Skeletal muscle tissue (tissue), 4 donors: ENCODE measurements around the gene RANBP2. TPM values are rescaled to one million over a fixed set of nuclear protein-coding genes. Genes with fewer than 3 reads are reported as not detected.
"Not testable (repeated sequence)": the region's sequence is repeated elsewhere in the genome, so short reads cannot be mapped to it uniquely, and the experiment has no call there.

Experiments
- H3K27ac ChIP-seq: one replicate; pipeline ENCODE4 v1.7.0; 2013; ENCODE audit warnings: mild to moderate bottlenecking, low read depth, low read length, inconsistent platforms
- H3K27me3 ChIP-seq, 3 donors: one replicate each; pipeline ENCODE4 v1.7.0; 2013; ENCODE audit warnings: low read length in 3 of 3; ENCODE audit not compliant: control insufficient read depth in 3 of 3, insufficient read depth in 3 of 3
- H3K36me3 ChIP-seq, 3 donors: one replicate each; pipeline ENCODE4 v1.7.0; 2013; ENCODE audit warnings: low read length in 3 of 3; ENCODE audit not compliant: control insufficient read depth in 3 of 3, insufficient read depth in 3 of 3
- H3K4me1 ChIP-seq, 3 donors: one replicate each; pipeline ENCODE4 v1.7.0; 2013; ENCODE audit warnings: low read length in 3 of 3, mild to moderate bottlenecking in 3 of 3; ENCODE audit not compliant: control insufficient read depth in 3 of 3, insufficient read depth in 3 of 3
- H3K4me3 ChIP-seq, 3 donors: one replicate each; pipeline ENCODE4 v1.7.0; 2013; ENCODE audit warnings: low read length in 3 of 3
- H3K9ac ChIP-seq, 3 donors: one replicate each; pipeline ENCODE4 v1.7.0; 2013; ENCODE audit warnings: low read length in 3 of 3, mild to moderate bottlenecking in 3 of 3, moderate library complexity in 2 of 3, low read depth in 1 of 3
- H3K9me3 ChIP-seq, 3 donors: one replicate each; pipeline ENCODE4 v1.7.0; 2013; ENCODE audit warnings: low read length in 3 of 3; ENCODE audit not compliant: control insufficient read depth in 3 of 3
- total RNA-seq: library from RNA; depleted of rRNA; stranded (reverse); fragments of >200 nt; gene quantifications from one replicate; pipeline ENCODE4 v1.2.3, GENCODE V29; 2014
- donor health status: Osteomylitis.

Gene RANBP2
- total RNA-seq, 1 donor from 2014 or later: 58.5 TPM

DNA sequence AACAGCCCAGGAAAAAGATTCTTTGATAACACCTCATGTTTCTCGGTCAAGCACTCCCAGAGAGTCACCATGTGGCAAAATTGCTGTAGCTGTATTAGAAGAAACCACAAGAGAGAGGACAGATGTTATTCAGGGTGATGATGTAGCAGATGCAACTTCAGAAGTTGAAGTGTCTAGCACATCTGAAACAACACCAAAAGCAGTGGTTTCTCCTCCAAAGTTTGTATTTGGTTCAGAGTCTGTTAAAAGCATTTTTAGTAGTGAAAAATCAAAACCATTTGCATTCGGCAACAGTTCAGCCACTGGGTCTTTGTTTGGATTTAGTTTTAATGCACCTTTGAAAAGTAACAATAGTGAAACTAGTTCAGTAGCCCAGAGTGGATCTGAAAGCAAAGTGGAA is 48.6 kb downstream of the RANBP2 start:
- not testable (repeated sequence) for H3K4me1 ChIP-seq, H3K27ac ChIP-seq, H3K9ac ChIP-seq, H3K27me3 ChIP-seq, H3K9me3 ChIP-seq, H3K4me3 ChIP-seq
- peaks cover 20 to 42% (median 41%) of the 10 kb centered on the region in 3 donors for H3K36me3 ChIP-seq

DNA sequence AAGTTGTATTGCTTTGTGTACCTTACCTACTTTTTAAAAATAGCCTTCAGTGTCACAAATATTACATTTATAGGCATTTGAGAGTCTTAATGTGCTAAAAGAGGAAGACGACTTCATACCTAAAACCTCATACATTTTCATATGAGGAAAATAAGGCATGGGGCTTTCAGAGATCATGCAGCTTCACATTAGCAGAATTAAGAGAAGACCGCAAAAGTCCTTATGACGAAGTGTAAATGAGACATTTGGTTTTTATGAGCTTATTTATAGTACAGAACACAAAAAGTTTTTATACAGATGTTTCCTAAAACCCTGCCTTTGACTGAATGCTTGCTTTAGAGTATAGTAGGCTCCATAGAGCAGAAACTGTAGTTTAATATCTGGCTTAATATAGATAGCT is 57.2 kb downstream of the RANBP2 start:
- Histone ChIP-seq H3K4me3 (no peak overlapping the region), H3K36me3 (peaks cover 9 to 63% (median 55%) of the 10 kb centered on the region in 3 donors), H3K9ac (no peak overlapping the region), H3K27me3 (no peaks in the 10 kb centered on the region), H3K4me1 (no peaks in the 10 kb centered on the region), H3K9me3 (no peaks in the 10 kb centered on the region), H3K27ac (no peak overlapping the region)

DNA sequence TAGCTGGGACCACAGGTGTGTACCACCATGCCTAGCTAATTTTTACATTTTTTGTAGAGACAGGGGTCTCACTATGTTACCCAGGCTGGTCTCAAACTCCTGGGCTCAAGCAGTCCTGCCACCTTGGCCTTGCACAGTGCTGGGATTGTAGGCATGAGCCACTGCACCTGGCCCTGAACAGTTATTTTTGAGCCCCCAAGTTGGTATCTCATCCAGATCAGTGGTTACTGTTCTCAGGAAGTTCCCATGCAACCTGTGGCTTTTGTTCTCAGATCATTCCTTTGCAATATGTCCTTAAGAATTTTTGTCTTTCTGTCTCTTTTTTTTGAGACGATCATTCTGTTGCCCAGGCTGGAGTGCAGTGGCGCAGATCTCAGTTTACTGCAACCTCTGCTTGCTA is 59.6 kb downstream of the RANBP2 start:
- no peaks in the 10 kb centered on the region for H3K9me3 ChIP-seq
- peaks cover 12 to 63% (median 57%) of the 10 kb centered on the region in 3 donors for H3K36me3 ChIP-seq

DNA sequence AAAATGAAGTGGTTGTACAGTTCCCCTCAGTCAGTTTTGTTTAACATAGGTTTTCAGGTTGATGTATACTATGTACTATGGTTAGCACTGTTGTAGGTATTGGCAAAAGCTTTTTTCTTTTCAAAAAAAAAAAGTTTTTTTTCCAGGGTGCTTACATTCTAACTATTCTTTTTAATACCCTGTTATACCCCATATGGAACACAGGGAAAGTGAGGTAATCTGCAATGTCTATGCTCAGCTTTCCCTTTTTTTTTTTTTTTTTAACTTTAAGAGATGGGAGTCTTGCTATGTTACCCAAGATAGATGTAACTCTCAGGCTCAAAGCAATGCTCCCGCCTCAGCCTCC is 66.7 kb downstream of the RANBP2 start:
- Histone ChIP-seq H3K27ac (no peak overlapping the region), H3K9me3 (no peaks in the 10 kb centered on the region), H3K9ac (peak overlapping the region; percentile 72 to 83 (median 73)), H3K4me1 (peaks cover 4 to 5% (median 4%) of the 10 kb centered on the region in 3 donors), H3K27me3 (no peaks in the 10 kb centered on the region), H3K4me3 (peak overlapping the region; percentile 80 to 91 (median 86)), H3K36me3 (peaks cover 10 to 31% (median 26%) of the 10 kb centered on the region in 3 donors)

More for the DNA sequence above, 59.6 kb downstream of the RANBP2 start:
- Histone ChIP-seq H3K9ac (no peak overlapping the region), H3K4me1 (no peaks in the 10 kb centered on the region), H3K27ac (no peak overlapping the region), H3K27me3 (no peaks in the 10 kb centered on the region), H3K4me3 (no peak overlapping the region)

DNA sequence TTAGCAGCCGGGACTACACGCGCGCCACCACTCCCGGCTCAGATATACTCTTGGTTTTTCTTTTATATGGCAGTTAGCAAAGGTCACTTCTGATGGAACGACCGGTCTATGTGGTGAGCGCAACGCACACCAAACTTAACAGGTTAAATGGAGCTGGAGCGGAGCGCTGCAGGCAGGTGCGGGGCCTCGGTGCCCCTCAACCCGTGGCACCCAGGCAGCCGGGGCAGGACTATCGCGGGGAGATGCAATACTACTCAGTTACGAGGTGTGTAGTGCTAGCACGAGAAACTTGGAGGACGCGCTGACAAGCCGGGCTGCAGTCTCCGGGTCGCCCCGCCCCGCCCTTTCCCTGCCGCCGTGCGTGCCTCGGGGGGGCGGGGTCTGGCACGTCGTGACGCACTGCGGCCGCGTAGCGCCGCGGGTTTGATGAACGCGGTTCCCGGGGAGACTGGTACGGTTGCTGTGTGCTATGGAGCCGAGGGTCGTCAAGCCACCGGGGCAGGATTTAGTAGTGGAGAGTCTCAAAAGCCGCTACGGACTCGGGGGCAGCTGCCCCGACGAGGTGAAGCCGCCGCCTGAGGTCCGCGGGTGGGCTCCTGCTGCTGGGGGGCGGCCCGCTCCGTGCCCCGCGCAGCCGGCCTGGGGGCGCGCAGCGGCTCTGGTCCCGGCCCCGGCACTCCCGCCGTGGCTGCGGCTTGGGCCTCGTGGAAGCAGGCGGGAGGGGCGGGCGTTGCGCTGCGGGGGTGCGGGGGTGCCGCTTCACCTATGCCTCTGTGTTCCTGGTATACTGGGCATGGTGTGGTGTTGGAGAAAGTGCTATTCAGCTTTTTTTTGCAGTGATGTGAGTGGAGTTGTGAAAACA is 67.3 kb downstream of the RANBP2 start, which contains the start of gene CCDC138:
Gene CCDC138, plus strand, starts transcription at position 418 of the 862 bp plus-strand sequence. Its CDS starts 52 bp downstream, at position 470.
- no peaks in the 10 kb centered on the region for H3K9me3 ChIP-seq
- no peaks in the 10 kb centered on the region for H3K27me3 ChIP-seq
- H3K27ac ChIP-seq: peak within 1 kb of the TSS; percentile 61
- H3K4me1 ChIP-seq: peaks cover 4 to 5% (median 4%) of the 10 kb centered on the region in 3 donors
- peak within 1 kb of the TSS; percentile 73 to 83 (median 77) for H3K9ac ChIP-seq
- H3K36me3 ChIP-seq: peaks cover 10 to 28% (median 26%) of the 10 kb centered on the region in 3 donors
- peak within 1 kb of the TSS; percentile 80 to 91 (median 86) for H3K4me3 ChIP-seq

DNA sequence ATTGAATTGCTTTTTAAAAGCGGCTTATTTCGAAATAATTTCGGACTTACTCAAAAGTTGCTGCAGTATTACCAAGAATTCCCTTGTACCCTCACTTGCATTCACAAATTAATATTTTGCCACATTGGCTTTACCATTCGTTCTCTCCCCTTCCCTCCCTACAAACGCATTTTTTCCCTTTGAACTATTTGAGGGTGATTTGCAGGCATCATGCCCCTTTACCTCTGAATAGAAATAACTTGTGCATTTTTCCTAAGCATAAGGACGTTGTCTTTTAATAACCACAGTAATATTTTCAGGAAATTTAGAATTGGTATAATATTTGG is 67.9 kb downstream of the RANBP2 start:
- H3K4me3 ChIP-seq: peak overlapping the region; percentile 78 to 91 (median 86)
- H3K9ac ChIP-seq: peak overlapping the region; percentile 73 to 83 (median 77)
- no peaks in the 10 kb centered on the region for H3K9me3 ChIP-seq
- H3K36me3 ChIP-seq: peaks cover 8 to 23% (median 22%) of the 10 kb centered on the region in 3 donors
- H3K27me3 ChIP-seq: no peaks in the 10 kb centered on the region
- H3K4me1 ChIP-seq: peaks cover 4 to 5% (median 4%) of the 10 kb centered on the region in 3 donors
- H3K27ac ChIP-seq: peak overlapping the region; percentile 61

DNA sequence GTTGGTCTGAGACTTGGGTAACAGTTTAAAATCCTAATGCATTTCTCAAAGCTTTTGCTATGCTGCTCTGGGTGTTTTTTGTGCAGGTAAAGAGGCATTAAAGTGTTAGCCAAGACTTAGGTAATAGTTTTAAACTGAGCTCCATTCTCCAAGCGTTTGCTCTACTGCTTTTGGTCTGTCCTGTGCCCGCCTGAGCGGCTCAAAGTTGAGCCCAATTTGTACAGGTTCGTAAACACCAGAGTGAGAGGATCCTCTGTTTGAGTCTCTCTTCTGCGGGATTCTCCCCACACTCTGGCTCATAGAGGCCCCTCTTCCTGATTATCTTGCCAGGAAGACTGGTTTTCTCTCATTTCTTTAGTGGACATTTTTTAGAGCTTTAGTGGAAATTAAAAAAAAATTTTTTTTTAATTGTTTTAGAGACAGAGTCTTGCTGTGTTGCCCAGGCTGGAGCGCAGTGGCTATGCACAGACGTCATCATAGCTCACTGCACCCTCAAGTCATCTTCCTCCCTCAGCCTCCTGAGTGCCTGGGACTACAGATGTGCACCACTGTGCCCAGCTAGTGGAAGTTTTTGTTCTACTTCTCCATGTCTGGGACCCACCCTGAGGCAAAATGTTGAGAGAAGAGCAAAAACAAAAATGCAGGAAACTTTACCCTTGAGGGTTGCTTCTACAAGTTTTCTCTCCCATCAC is 83.9 kb downstream of the RANBP2 start:
- no peaks in the 10 kb centered on the region for H3K9me3 ChIP-seq
- H3K36me3 ChIP-seq: peaks cover 0 to 4% (median 3%) of the 10 kb centered on the region in 3 donors

DNA sequence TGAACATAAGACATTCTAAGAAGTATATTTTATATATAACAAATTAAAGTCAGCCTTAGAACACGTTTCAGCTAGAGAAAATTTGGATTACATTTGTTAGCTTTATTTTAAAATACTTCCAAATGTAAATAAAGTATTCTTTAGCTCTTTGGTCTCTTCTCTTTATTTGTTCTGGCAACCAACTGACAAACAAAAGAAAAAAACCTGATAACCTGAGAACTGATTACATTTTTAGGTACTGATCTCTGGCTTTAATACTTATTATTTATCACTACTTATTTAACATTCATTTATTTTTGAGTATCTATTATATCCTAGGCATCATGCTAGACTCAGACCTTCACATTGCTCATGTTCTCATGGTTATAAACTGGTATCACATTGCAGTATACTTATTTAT is 85.8 kb downstream of the RANBP2 start:
- Histone ChIP-seq H3K4me3 (no peak overlapping the region), H3K9me3 (peaks cover 0 to 4% (median 0%) of the 10 kb centered on the region in 3 donors), H3K36me3 (peaks cover 0 to 4% (median 3%) of the 10 kb centered on the region in 3 donors), H3K9ac (no peak overlapping the region), H3K27ac (no peak overlapping the region), H3K27me3 (no peaks in the 10 kb centered on the region), H3K4me1 (no peaks in the 10 kb centered on the region)

More for the DNA sequence above, 83.9 kb downstream of the RANBP2 start:
- no peak overlapping the region for H3K27ac ChIP-seq
- no peak overlapping the region for H3K4me3 ChIP-seq
- no peaks in the 10 kb centered on the region for H3K27me3 ChIP-seq
- no peak overlapping the region for H3K9ac ChIP-seq
- H3K4me1 ChIP-seq: no peaks in the 10 kb centered on the region

DNA sequence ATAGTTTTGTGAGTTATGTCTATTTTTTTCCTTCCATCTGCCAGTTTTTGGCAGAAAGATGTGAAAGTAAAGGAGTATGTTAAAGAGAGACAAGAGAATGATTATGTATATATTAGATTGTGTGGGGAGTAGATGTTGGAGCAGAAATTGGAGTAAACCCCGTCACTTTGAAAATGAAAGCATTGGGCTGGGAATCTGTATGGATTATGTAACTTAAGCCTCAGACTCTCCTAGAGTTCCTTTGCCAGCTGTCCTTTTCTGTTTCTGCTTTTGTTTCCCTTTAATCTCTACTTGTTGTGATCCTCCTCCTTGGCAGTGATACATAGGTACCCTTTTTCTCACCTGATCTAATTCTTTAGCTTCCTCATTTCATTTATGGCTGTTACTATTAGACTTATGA is 86.5 kb downstream of the RANBP2 start:
- Histone ChIP-seq H3K4me3 (no peak overlapping the region), H3K36me3 (peaks cover 0 to 4% (median 3%) of the 10 kb centered on the region in 3 donors), H3K27ac (no peak overlapping the region), H3K4me1 (no peaks in the 10 kb centered on the region), H3K9ac (no peak overlapping the region), H3K9me3 (peaks cover 0 to 5% (median 0%) of the 10 kb centered on the region in 3 donors), H3K27me3 (no peaks in the 10 kb centered on the region)
